ENCODE results near the gene GINS3. TPM values are rescaled to one million over a fixed set of nuclear protein-coding genes. Genes with fewer than 3 reads are reported as not detected.

The GINS3 gene
- total RNA-seq, 1 experiment from 2014 or later = 22.0 TPM

DNA sequence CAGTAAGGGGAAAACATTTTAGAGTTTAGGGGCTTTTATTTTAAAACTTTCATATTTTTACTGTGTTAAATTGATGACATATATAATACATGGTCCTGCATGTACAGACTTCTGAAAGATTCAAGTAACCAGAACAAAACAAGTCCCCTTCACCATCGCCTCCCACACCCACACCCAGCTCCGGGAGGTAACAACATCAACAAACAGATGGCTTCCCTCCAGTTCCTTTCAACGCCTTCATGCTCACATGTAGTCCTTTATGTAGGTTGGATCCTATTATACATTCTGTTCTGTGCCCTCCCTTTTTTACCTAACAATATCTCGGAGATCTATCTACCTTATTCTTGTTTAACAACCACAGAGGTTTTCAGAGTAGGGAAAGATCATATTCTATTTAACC is 30.5 kb downstream of the GINS3 start:
- no peak for DNase-seq (ENCODE audit: low spot score)
- Histone ChIP-seq H3K27me3 (replicated peaks; ENCODE audit: insufficient read depth, low read depth, low read length, poor library complexity) (no peaks in the 10 kb centered on the region), H3K27ac (ENCODE audit: low read depth, low read length, poor library complexity, severe bottlenecking) (no peak overlapping the region), H3K4me1 (ENCODE audit: insufficient read depth, low read length, poor library complexity, severe bottlenecking) (no peaks in the 10 kb centered on the region), H3K9me3 (ENCODE audit: low read depth, low read length, poor library complexity, severe bottlenecking) (no peaks in the 10 kb centered on the region), H3K36me3 (ENCODE audit: insufficient read depth, low read length, poor library complexity, severe bottlenecking) (no peaks in the 10 kb centered on the region), H3K4me3 (ENCODE audit: low read depth, low read length, poor library complexity, severe bottlenecking) (no peak overlapping the region)
- POLR2A ChIA-PET (ENCODE audit: low non-redundant PET) = no interaction called here
- no TSS peak for BruUV-seq (replicated peaks)
- TF ChIP-seq EZH2 (IDR thresholded peaks at IDR 0.05; ENCODE audit: borderline replicate concordance, low read depth, low read length, poor library complexity, severe bottlenecking) = no peak
- intact Hi-C loops (cut with micrococcal nuclease; ENCODE audit: unreplicated experiment) = no loop called here
- CTCF ChIA-PET = no interaction called here

DNA sequence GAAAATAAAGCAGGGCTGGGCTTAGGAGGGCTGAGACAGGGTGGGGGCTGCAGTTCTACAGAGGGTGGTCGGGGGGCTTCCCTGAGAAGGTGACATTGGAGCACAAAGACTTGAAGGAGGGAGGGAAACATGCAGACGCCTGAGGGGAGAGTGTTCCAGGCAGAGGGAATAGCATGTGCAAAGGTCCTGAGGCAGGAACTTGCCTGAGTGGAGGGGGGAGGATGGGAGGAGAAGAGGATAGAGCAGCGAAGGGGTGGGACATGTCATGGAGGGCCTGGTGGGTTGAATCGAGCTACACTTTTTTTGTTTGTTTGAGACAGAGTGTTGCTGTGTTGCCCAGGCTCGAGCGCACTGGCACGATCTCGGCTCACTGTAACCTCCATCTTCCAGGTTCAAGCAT is 33.0 kb downstream of the GINS3 start:
- no peaks in the 10 kb centered on the region for H3K27me3 ChIP-seq (replicated peaks; ENCODE audit: insufficient read depth, low read depth, low read length, poor library complexity)
- DNase-seq (ENCODE audit: low spot score) = no peak
- no peaks in the 10 kb centered on the region for H3K36me3 ChIP-seq (ENCODE audit: insufficient read depth, low read length, poor library complexity, severe bottlenecking)
- H3K27ac ChIP-seq (ENCODE audit: low read depth, low read length, poor library complexity, severe bottlenecking) = no peak overlapping the region
- intact Hi-C loops (cut with micrococcal nuclease; ENCODE audit: unreplicated experiment) = no loop called here
- no TSS peak for BruUV-seq (replicated peaks)
- ChIA-PET CTCF (interaction anchor here (0.6 kb wide), 1 partner anchor 103 kb away, joined by 3 read pairs; no protein-coding TSS in a partner anchor), POLR2A (ENCODE audit: low non-redundant PET) (no interaction called here)
- no peaks in the 10 kb centered on the region for H3K9me3 ChIP-seq (ENCODE audit: low read depth, low read length, poor library complexity, severe bottlenecking)
- TF ChIP-seq, protein P1, sequence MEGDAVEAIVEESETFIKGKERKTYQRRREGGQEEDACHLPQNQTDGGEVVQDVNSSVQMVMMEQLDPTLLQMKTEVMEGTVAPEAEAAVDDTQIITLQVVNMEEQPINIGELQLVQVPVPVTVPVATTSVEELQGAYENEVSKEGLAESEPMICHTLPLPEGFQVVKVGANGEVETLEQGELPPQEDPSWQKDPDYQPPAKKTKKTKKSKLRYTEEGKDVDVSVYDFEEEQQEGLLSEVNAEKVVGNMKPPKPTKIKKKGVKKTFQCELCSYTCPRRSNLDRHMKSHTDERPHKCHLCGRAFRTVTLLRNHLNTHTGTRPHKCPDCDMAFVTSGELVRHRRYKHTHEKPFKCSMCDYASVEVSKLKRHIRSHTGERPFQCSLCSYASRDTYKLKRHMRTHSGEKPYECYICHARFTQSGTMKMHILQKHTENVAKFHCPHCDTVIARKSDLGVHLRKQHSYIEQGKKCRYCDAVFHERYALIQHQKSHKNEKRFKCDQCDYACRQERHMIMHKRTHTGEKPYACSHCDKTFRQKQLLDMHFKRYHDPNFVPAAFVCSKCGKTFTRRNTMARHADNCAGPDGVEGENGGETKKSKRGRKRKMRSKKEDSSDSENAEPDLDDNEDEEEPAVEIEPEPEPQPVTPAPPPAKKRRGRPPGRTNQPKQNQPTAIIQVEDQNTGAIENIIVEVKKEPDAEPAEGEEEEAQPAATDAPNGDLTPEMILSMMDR (conservative IDR thresholded peaks at IDR 0.05; ENCODE audit: low read depth, low read length) = no peak
- no peak for TF ChIP-seq EZH2 (IDR thresholded peaks at IDR 0.05; ENCODE audit: borderline replicate concordance, low read depth, low read length, poor library complexity, severe bottlenecking)
- H3K4me1 ChIP-seq (ENCODE audit: insufficient read depth, low read length, poor library complexity, severe bottlenecking) = no peaks in the 10 kb centered on the region
- H3K4me3 ChIP-seq (ENCODE audit: low read depth, low read length, poor library complexity, severe bottlenecking) = no peak overlapping the region

DNA sequence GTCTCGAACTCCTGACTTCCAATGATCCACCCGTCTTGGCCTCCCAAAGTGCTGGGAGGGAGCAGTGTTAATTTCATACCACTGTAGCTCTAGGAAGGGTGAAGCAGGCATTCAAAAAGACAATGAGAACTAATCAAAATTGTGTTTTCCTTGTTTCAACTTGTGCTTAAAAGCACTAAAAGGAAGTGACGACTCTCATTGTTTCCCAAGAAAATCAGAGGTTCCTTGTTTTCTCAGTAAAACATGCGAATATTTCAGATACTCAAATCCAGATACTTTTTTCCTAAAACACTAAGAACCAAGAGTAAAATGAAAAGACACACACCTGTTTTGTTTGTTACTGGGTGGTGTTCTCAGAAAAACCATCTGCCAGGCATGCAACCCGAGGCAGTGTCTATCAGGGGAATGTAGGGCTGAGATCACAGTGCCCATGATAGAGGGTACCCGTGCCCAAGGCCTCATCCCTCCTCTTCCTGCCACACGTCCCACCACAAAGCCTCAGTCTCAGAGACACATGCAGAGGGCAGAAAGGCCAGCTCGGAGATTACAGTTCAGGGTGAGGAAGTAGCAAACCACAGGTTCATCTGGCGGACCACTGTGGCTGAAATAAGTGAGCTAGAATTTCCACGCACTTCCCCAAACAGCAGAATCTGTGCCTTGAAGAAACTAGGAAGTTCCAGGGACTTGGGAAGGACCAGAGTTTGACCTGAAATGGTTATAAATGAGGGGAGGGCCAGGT is 33.7 kb downstream of the GINS3 start:
- no TSS peak for BruUV-seq (replicated peaks)
- H3K4me1 ChIP-seq (ENCODE audit: insufficient read depth, low read length, poor library complexity, severe bottlenecking) = no peaks in the 10 kb centered on the region
- intact Hi-C loops (cut with micrococcal nuclease; ENCODE audit: unreplicated experiment) = no loop called here
- DNase-seq (ENCODE audit: low spot score) = no peak
- no peak for TF ChIP-seq EZH2 (IDR thresholded peaks at IDR 0.05; ENCODE audit: borderline replicate concordance, low read depth, low read length, poor library complexity, severe bottlenecking)
- TF ChIP-seq, protein P1 (conservative IDR thresholded peaks at IDR 0.05; ENCODE audit: low read depth, low read length) = no peak
- H3K27ac ChIP-seq (ENCODE audit: low read depth, low read length, poor library complexity, severe bottlenecking) = no peak overlapping the region
- ChIA-PET POLR2A (ENCODE audit: low non-redundant PET) (no interaction called here), CTCF (no interaction called here)
- H3K27me3 ChIP-seq (replicated peaks; ENCODE audit: insufficient read depth, low read depth, low read length, poor library complexity) = no peaks in the 10 kb centered on the region
- no peak overlapping the region for H3K4me3 ChIP-seq (ENCODE audit: low read depth, low read length, poor library complexity, severe bottlenecking)
- no peaks in the 10 kb centered on the region for H3K9me3 ChIP-seq (ENCODE audit: low read depth, low read length, poor library complexity, severe bottlenecking)
- no peaks in the 10 kb centered on the region for H3K36me3 ChIP-seq (ENCODE audit: insufficient read depth, low read length, poor library complexity, severe bottlenecking)

DNA sequence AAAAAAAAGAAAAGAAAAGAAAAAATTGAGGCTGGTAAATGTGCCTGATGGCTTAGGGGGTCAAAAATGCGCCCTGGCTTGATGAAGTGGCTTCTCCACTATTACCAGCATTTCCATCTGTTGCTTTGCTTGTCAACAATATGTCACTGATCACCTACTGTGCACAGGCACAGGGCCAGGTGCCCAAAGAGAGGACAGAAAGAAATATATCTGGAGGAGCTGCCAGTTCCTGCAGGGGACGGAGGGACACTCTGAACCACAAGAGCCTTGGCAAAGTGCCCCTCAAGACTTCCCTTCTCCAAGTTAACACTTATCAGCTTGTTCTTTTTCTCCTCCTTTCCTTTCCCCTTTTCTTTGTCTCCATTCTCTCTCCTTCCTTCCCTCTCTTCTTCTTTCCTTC is 34.7 kb downstream of the GINS3 start:
- ChIA-PET POLR2A (ENCODE audit: low non-redundant PET) (no interaction called here), CTCF (interaction anchor here (0.6 kb wide), 1 partner anchor 24 kb away, joined by 3 read pairs; no protein-coding TSS in a partner anchor)
- no TSS peak for BruUV-seq (replicated peaks)
- Histone ChIP-seq H3K36me3 (ENCODE audit: insufficient read depth, low read length, poor library complexity, severe bottlenecking) (no peaks in the 10 kb centered on the region), H3K9me3 (ENCODE audit: low read depth, low read length, poor library complexity, severe bottlenecking) (no peaks in the 10 kb centered on the region), H3K27ac (ENCODE audit: low read depth, low read length, poor library complexity, severe bottlenecking) (no peak overlapping the region), H3K27me3 (replicated peaks; ENCODE audit: insufficient read depth, low read depth, low read length, poor library complexity) (no peaks in the 10 kb centered on the region), H3K4me3 (ENCODE audit: low read depth, low read length, poor library complexity, severe bottlenecking) (no peak overlapping the region), H3K4me1 (ENCODE audit: insufficient read depth, low read length, poor library complexity, severe bottlenecking) (no peaks in the 10 kb centered on the region)
- intact Hi-C loops (cut with micrococcal nuclease; ENCODE audit: unreplicated experiment) = no loop called here
- DNase-seq (ENCODE audit: low spot score) = no peak
- TF ChIP-seq, protein P1 (conservative IDR thresholded peaks at IDR 0.05; ENCODE audit: low read depth, low read length) = no peak
- no peak for TF ChIP-seq EZH2 (IDR thresholded peaks at IDR 0.05; ENCODE audit: borderline replicate concordance, low read depth, low read length, poor library complexity, severe bottlenecking)

Measured in A673 (cell line).